Measurements from ENCODE around the gene COIL. TPM values are rescaled to one million over a fixed set of nuclear protein-coding genes. Genes with fewer than 3 reads are reported as not detected.

COIL gene
- total and polyA plus RNA-seq, 9 of the 15 experiments (the other 6 are each of a cell fraction or from before 2014, with no cell fraction given) = 23.9 to 41.3 (median 28.7) TPM

DNA sequence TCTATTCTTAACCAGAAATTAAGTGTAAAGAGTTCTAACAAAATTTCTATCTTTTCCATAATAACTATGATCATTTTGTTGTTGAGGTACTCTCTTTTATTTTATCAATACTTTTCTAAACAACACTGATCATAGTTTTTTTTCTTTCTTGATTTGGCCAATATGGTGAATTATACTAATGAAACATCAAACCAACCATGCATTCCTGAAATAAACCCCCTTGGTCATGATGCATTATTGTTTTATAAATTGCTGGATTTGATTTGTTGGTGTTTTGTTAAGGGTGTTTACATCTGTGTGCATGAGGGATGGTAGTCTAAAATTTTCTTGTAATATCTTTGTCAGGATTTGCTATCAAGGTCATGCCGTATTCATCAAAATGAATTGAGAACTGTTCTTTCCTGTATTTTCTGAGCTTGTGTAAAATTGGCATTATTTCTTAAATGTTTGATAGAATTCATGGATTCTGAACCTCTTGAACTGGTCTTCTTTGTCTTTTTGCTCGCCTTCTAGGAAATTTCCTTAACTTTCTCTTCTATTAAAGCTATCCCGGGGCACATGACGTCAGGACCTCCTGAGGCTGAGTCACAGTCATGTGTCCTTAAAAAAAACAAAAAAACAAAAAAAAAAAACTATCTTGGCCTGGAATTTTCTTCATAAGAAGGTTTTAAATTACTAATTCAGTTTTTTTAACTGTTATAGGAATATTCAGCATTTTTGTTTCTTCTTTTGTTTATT lies 43.1 kb downstream of the COIL start (continued):
- TF ChIP-seq, protein P1, sequence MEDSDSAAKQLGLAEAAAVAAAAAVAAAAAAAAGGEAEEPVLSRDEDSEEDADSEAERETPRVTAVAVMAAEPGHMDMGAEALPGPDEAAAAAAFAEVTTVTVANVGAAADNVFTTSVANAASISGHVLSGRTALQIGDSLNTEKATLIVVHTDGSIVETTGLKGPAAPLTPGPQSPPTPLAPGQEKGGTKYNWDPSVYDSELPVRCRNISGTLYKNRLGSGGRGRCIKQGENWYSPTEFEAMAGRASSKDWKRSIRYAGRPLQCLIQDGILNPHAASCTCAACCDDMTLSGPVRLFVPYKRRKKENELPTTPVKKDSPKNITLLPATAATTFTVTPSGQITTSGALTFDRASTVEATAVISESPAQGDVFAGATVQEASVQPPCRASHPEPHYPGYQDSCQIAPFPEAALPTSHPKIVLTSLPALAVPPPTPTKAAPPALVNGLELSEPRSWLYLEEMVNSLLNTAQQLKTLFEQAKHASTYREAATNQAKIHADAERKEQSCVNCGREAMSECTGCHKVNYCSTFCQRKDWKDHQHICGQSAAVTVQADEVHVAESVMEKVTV (CRISPR knock-in tag; IDR thresholded peaks at IDR 0.05) = no peak
- TF ChIP-seq, protein P2, sequence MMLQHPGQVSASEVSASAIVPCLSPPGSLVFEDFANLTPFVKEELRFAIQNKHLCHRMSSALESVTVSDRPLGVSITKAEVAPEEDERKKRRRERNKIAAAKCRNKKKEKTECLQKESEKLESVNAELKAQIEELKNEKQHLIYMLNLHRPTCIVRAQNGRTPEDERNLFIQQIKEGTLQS (IDR thresholded peaks at IDR 0.05) = peak; percentile 70
- TF ChIP-seq, protein P2 (CRISPR knock-in tag; conservative IDR thresholded peaks at IDR 0.05) = no peak
- TF ChIP-seq SAFB2 (IDR thresholded peaks at IDR 0.05; ENCODE audit: borderline replicate concordance, low read depth, low read length, severe bottlenecking) = no peak

DNA sequence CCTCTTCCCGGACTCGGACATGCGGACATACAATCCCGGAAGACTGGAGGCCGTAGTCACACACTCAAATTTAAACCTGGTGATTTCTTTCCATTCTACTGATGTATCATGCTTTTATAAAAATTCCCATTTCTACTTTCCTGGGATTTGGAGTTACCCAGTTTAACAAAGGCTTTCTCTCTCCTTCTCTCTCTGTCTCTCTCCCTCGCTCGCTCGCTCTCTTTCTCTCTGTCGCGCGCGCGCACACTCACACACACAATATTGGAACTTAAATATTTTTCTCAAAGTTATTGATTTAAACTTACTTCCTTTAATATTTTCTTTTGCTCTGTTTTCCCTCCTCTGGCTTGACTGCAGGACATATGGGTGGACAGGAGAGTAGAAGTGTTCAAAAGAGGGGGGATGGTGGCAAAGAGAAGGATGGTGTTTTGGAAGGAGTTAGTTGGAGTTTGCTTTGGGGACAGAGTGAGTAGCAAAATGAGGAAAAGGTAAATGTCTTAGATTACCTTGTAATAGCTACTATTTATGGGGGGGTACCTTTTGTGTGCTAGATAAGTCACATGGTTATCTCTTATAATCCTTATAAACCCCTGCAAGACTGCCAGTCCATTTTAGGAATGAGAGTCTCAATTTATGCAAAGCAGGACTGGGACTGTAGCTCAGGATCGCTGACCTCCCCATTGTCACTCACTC lies 46.1 kb downstream of the COIL start:
- no TSS peak for BruUV-seq (replicated peaks)
- H3K4me3 ChIP-seq = peak overlapping the region; percentile 72
- peaks cover 17% of the 10 kb centered on the region for H3K9me3 ChIP-seq (replicated peaks; ENCODE audit: control insufficient read depth, insufficient read depth, low read depth, low read length)
- H3K4me2 ChIP-seq (ENCODE audit: insufficient read depth, low read length) = peak overlapping the region; percentile 95
- WGBS (ENCODE audit: insufficient coverage, low coverage, missing lambda C conversion rate) = 2% methylated on average over 8 of the region's 14 CpGs
- in situ Hi-C loops (cut with MboI) = no loop called here
- H3K27me3 ChIP-seq (ENCODE audit: control insufficient read depth in 2 of 2, insufficient read depth in 2 of 2, low read length in 2 of 2) = no peaks in the 10 kb centered on the region
- CTCF ChIA-PET (ENCODE audit: low intra/inter-chr PET ratio) = no interaction called here
- H2AFZ ChIP-seq (ENCODE audit: low read depth, low read length) = peak overlapping the region; percentile 94
- H4K20me1 ChIP-seq (replicated peaks; ENCODE audit: control insufficient read depth, insufficient read depth, low read length) = no peaks in the 10 kb centered on the region
- peaks cover 16% of the 10 kb centered on the region; the same call in 2 of the 3 replicates for H3K36me3 ChIP-seq (ENCODE audit: control insufficient read depth, insufficient read depth, low read length)
- DNase-seq (ENCODE audit: extremely low read depth in 1 of 4, low spot score in 3 of 4) = peak in 2 of 4 experiments; percentile 7 to 39
- H3K9ac ChIP-seq (ENCODE audit: insufficient read depth in 1 of 2, low read depth in 2 of 2, low read length in 2 of 2) = peak overlapping the region; percentile 46 to 85
- intact Hi-C loops (cut with micrococcal nuclease) = loop anchor here (5.0 kb wide), 1 partner anchor 82 kb away; the partner anchor contains the start of genes C17orf67 and DGKE
- no peak for FAIRE-seq
- H3K79me2 ChIP-seq (ENCODE audit: control insufficient read depth, insufficient read depth, low read length) = peaks cover 51% of the 10 kb centered on the region
- peaks cover 4% of the 10 kb centered on the region for H3K9me1 ChIP-seq (ENCODE audit: control insufficient read depth, insufficient read depth, low read length)
- POLR2A ChIA-PET = interaction anchor here (0.6 to 1.1 kb wide), 6 partner anchors 9 to 520 kb away, joined by 3 to 4 read pairs (median 3); no protein-coding TSS in a partner anchor
- no peak for ATAC-seq
- peaks cover 38 to 43% of the 10 kb centered on the region in 2 experiments; a peak in 4 of 5 replicates for H3K4me1 ChIP-seq (replicated peaks in 1 of 2; ENCODE audit: control insufficient read depth in 2 of 2, insufficient read depth in 2 of 2, low read length in 2 of 2)
- H3K27ac ChIP-seq (ENCODE audit: extremely low read depth, low read depth, low read length) = peak overlapping the region; percentile 88
- TF ChIP-seq, protein P3, sequence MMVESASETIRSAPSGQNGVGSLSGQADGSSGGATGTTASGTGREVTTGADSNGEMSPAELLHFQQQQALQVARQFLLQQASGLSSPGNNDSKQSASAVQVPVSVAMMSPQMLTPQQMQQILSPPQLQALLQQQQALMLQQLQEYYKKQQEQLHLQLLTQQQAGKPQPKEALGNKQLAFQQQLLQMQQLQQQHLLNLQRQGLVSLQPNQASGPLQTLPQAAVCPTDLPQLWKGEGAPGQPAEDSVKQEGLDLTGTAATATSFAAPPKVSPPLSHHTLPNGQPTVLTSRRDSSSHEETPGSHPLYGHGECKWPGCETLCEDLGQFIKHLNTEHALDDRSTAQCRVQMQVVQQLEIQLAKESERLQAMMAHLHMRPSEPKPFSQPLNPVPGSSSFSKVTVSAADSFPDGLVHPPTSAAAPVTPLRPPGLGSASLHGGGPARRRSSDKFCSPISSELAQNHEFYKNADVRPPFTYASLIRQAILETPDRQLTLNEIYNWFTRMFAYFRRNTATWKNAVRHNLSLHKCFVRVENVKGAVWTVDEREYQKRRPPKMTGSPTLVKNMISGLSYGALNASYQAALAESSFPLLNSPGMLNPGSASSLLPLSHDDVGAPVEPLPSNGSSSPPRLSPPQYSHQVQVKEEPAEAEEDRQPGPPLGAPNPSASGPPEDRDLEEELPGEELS (CRISPR knock-in tag; IDR thresholded peaks at IDR 0.05; ENCODE audit: borderline replicate concordance) = no peak
- 0 out of 4 replicates have a peak, but pooled peaks of 1 of the 2 experiments have one; percentile 16 for TF ChIP-seq TEAD1 (CRISPR knock-in tag; IDR thresholded peaks at IDR 0.05)
- TF ChIP-seq BRD9 (IDR thresholded peaks at IDR 0.05; ENCODE audit: low read depth, partially characterized antibody) = no peak
- TF ChIP-seq ZNF551 (CRISPR knock-in tag; IDR thresholded peaks at IDR 0.05) = no peak
- TF ChIP-seq SIRT6 (IDR thresholded peaks at IDR 0.05; ENCODE audit: low read depth, low read length) = no peak
- TF ChIP-seq SMARCE1 (IDR thresholded peaks at IDR 0.05) = no peak
- TF ChIP-seq U2AF1 (optimal IDR thresholded peaks at IDR 0.05; ENCODE audit: low read depth, low read length) = no peak
- no peak for TF ChIP-seq ZNF311 (CRISPR knock-in tag; IDR thresholded peaks at IDR 0.05)
- no peak for TF ChIP-seq ZNF507 (tag; conservative IDR thresholded peaks at IDR 0.05)
- TF ChIP-seq MCM2 (IDR thresholded peaks at IDR 0.05; ENCODE audit: low read depth) = no peak
